Measurements from ENCODE around the gene AK9.

- no peak for TF ChIP-seq GATA2 (IDR thresholded peaks at IDR 0.05; ENCODE audit: low read depth, low read length)
- TF ChIP-seq GATA3 (IDR thresholded peaks at IDR 0.05; ENCODE audit: low read depth, low read length): no peak
Observed at GRCh38 chr6:109449064-109449794, 241.8 kb downstream of the AK9 start.
